ENCODE results near the gene ACSF2.

GRCh38 chr17:50432125-50432762, 6.2 kb downstream of the ACSF2 start:
- TF ChIP-seq CTCF (IDR thresholded peaks at IDR 0.05; ENCODE audit: insufficient read depth, low read length, poor library complexity, severe bottlenecking): no peak
- TF ChIP-seq EZH2phosphoT487 (conservative IDR thresholded peaks at IDR 0.05; ENCODE audit: low read length): no peak

All from SU-DHL-6 (cell line).